ENCODE data around the gene RNASEH2A. TPM values are rescaled to one million over a fixed set of nuclear protein-coding genes. Genes with fewer than 3 reads are reported as not detected.

RNASEH2A gene
- total and polyA plus RNA-seq, 2 of the 13 experiments (the other 11 are each of a cell fraction or from before 2014, with no cell fraction given): 25.1 to 35.8 TPM

- TF ChIP-seq USF2 (IDR thresholded peaks at IDR 0.05; ENCODE audit: low read depth, low read length) (no peak), USF2 (CRISPR knock-in tag; IDR thresholded peaks at IDR 0.05; ENCODE audit: borderline replicate concordance) (no peak; the same call in 1 of the 2 replicates), NR3C1 (CRISPR knock-in tag; IDR thresholded peaks at IDR 0.05) (no peak), PAWR (CRISPR knock-in tag; IDR thresholded peaks at IDR 0.05; ENCODE audit: borderline replicate concordance) (0 out of 2 replicates have a peak, but pooled peaks have one; percentile 5), TOPORS (CRISPR knock-in tag; IDR thresholded peaks at IDR 0.05) (0 out of 2 replicates have a peak, but pooled peaks have one; percentile 71), SRSF4 (IDR thresholded peaks at IDR 0.05; ENCODE audit: low read depth, low read length, poor library complexity, severe bottlenecking) (no peak), MXD4 (CRISPR knock-in tag; IDR thresholded peaks at IDR 0.05) (peak; percentile 69; the same call in 1 of the 2 replicates), ZNF678 (CRISPR knock-in tag; IDR thresholded peaks at IDR 0.05) (no peak), GATA4 (IDR thresholded peaks at IDR 0.05; ENCODE audit: borderline replicate concordance, low read depth) (peak; percentile 93), HNRNPUL1 (IDR thresholded peaks at IDR 0.05; ENCODE audit: low read depth, low read length) (peak; percentile 79; the same call in 1 of the 2 replicates), TBX3 (IDR thresholded peaks at IDR 0.05; ENCODE audit: borderline replicate concordance) (no peak), SYNCRIP (IDR thresholded peaks at IDR 0.05; ENCODE audit: insufficient read depth, low read depth, low read length) (no peak), ARNT (IDR thresholded peaks at IDR 0.05) (no peak), ZNF333 (CRISPR knock-in tag; IDR thresholded peaks at IDR 0.05; ENCODE audit: borderline replicate concordance) (no peak), PHF8 (CRISPR knock-in tag; IDR thresholded peaks at IDR 0.05) (peak; percentile 70), POLR2AphosphoS2 (IDR thresholded peaks at IDR 0.05; ENCODE audit: low read depth, low read length) (peak; percentile 95), CCDC6 (CRISPR knock-in tag; IDR thresholded peaks at IDR 0.05) (peak; percentile 91), TEF (CRISPR knock-in tag; IDR thresholded peaks at IDR 0.05) (no peak), ZBTB42 (CRISPR knock-in tag; IDR thresholded peaks at IDR 0.05) (no peak), ZNF788 (CRISPR knock-in tag; IDR thresholded peaks at IDR 0.05; ENCODE audit: borderline replicate concordance) (peak; percentile 88; the same call in 1 of the 2 replicates), JUND (CRISPR knock-in tag; IDR thresholded peaks at IDR 0.05) (no peak), DMTF1 (CRISPR knock-in tag; IDR thresholded peaks at IDR 0.05) (no peak), MLLT10 (CRISPR knock-in tag; IDR thresholded peaks at IDR 0.05) (no peak), ZNF605 (CRISPR knock-in tag; IDR thresholded peaks at IDR 0.05) (peak; percentile 58), ZNF704 (CRISPR knock-in tag; IDR thresholded peaks at IDR 0.05; ENCODE audit: borderline replicate concordance) (no peak)
Observed at GRCh38 chr19:12791345-12792050, 14.9 kb upstream of the RNASEH2A start, which contains the start of gene JUNB (continued).
